ENCODE data around the gene PRKX.

Gene PRKX

GRCh38 chrX:3609810-3610209, 103.6 kb downstream of the PRKX start:
- Mint-ChIP-seq H3K4me1 (no peaks in the 10 kb centered on the region), H3K27ac (no peak overlapping the region), H3K27me3 (ENCODE audit: low read depth) (no peaks in the 10 kb centered on the region), H3K4me3 (no peak overlapping the region), H3K36me3 (ENCODE audit: low read depth) (peaks cover 67% of the 10 kb centered on the region), H3K9me3 (no peaks in the 10 kb centered on the region)
- TF ChIP-seq CTCF (IDR thresholded peaks at IDR 0.05; ENCODE audit: unreplicated experiment in 3 of 3), result no peak

- TF ChIP-seq CTCF (IDR thresholded peaks at IDR 0.05; ENCODE audit: unreplicated experiment in 3 of 3), result no peak
- Mint-ChIP-seq H3K36me3 (ENCODE audit: low read depth) (peaks cover 23% of the 10 kb centered on the region), H3K27ac (no peak overlapping the region), H3K9me3 (no peaks in the 10 kb centered on the region), H3K4me1 (peaks cover 23% of the 10 kb centered on the region), H3K27me3 (ENCODE audit: low read depth) (no peaks in the 10 kb centered on the region), H3K4me3 (no peak overlapping the region)
These were observed 110.3 kb downstream of the PRKX start for GRCh38 chrX:3603026-3603661.

GRCh38 chrX:3599802-3600430, 113.5 kb downstream of the PRKX start:
- no peak for TF ChIP-seq CTCF (IDR thresholded peaks at IDR 0.05; ENCODE audit: unreplicated experiment in 3 of 3)
- H3K4me3 Mint-ChIP-seq, result peak overlapping the region in 1 of 3 experiments; percentile 26
- no peaks in the 10 kb centered on the region for H3K9me3 Mint-ChIP-seq
- H3K27me3 Mint-ChIP-seq (ENCODE audit: low read depth), result no peaks in the 10 kb centered on the region
- H3K4me1 Mint-ChIP-seq, result peaks cover 26% of the 10 kb centered on the region
- H3K36me3 Mint-ChIP-seq (ENCODE audit: low read depth), result peaks cover 9% of the 10 kb centered on the region
- H3K27ac Mint-ChIP-seq, result peak overlapping the region; percentile 36 to 87 (median 86)

GRCh38 chrX:3598709-3599108, 114.7 kb downstream of the PRKX start:
- Mint-ChIP-seq H3K4me1 (peaks cover 26% of the 10 kb centered on the region), H3K27me3 (ENCODE audit: low read depth) (no peaks in the 10 kb centered on the region), H3K4me3 (no peak overlapping the region), H3K9me3 (no peaks in the 10 kb centered on the region), H3K27ac (no peak overlapping the region), H3K36me3 (ENCODE audit: low read depth) (peaks cover 8% of the 10 kb centered on the region)
- no peak for TF ChIP-seq CTCF (IDR thresholded peaks at IDR 0.05; ENCODE audit: unreplicated experiment in 3 of 3)

- Mint-ChIP-seq H3K36me3 (ENCODE audit: low read depth) (peaks cover 8% of the 10 kb centered on the region), H3K4me3 (no peak overlapping the region), H3K9me3 (no peaks in the 10 kb centered on the region), H3K4me1 (peaks cover 26% of the 10 kb centered on the region), H3K27ac (peak overlapping the region in 1 of 3 experiments; percentile 46), H3K27me3 (ENCODE audit: low read depth) (no peaks in the 10 kb centered on the region)
- no peak for TF ChIP-seq CTCF (IDR thresholded peaks at IDR 0.05; ENCODE audit: unreplicated experiment in 3 of 3)
These were observed 115.3 kb downstream of the PRKX start for GRCh38 chrX:3598046-3598605.

All from nephron (organoid).